Esophagus squamous epithelium (tissue), 4 donors: Measurements from ENCODE around the gene SYTL5.

Source experiments
- POLR2A ChIP-seq, 4 donors: fragments of 450-650 bp; IDR thresholded peaks; one replicate each; pipeline ENCODE4 v1.6.1; 2017; ENCODE audit warnings: antibody characterized with exemption in 4 of 4, mild to moderate bottlenecking in 4 of 4, moderate library complexity in 3 of 4
- TF ChIP-seq, protein P1 (sequence below), 6 experiments: fragments of 450-650 bp in 4 of 6; fragments of 200-600 bp in 2 of 6; sonication (generic) in 2 of 6; IDR thresholded peaks; one replicate each; pipeline ENCODE4 v1.5.1; 2016 to 2019; ENCODE audit warnings: antibody characterized with exemption in 6 of 6, mild to moderate bottlenecking in 4 of 6, moderate library complexity in 4 of 6

- no peak for TF ChIP-seq POLR2A (IDR thresholded peaks at IDR 0.05)
- TF ChIP-seq, protein P1, sequence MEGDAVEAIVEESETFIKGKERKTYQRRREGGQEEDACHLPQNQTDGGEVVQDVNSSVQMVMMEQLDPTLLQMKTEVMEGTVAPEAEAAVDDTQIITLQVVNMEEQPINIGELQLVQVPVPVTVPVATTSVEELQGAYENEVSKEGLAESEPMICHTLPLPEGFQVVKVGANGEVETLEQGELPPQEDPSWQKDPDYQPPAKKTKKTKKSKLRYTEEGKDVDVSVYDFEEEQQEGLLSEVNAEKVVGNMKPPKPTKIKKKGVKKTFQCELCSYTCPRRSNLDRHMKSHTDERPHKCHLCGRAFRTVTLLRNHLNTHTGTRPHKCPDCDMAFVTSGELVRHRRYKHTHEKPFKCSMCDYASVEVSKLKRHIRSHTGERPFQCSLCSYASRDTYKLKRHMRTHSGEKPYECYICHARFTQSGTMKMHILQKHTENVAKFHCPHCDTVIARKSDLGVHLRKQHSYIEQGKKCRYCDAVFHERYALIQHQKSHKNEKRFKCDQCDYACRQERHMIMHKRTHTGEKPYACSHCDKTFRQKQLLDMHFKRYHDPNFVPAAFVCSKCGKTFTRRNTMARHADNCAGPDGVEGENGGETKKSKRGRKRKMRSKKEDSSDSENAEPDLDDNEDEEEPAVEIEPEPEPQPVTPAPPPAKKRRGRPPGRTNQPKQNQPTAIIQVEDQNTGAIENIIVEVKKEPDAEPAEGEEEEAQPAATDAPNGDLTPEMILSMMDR (IDR thresholded peaks at IDR 0.05): no peak
Measured at GRCh38 chrX:38127961-38128360, 121.6 kb downstream of the SYTL5 start.
